Fibroblast of lung (primary cell): ENCODE results near the gene CDH10. TPM values are rescaled to one million over a fixed set of nuclear protein-coding genes. Genes with fewer than 3 reads are reported as not detected.

Experiments
- DNase-seq, 2 donors: peaks; one replicate each; pipeline versions ENCODE4 v3.0.0 to v3.0.0-alpha.2; 2010; ENCODE audit warnings: low read depth in 2 of 2
- H2AFZ ChIP-seq: 2 replicates; pipeline ENCODE4 v1.5.1; 2012; ENCODE audit warnings: low read length, control low read depth, inconsistent platforms
- H3K27ac ChIP-seq: 2 replicates; pipeline ENCODE4 v1.5.1; 2011; ENCODE audit warnings: low read length, control low read depth; ENCODE audit not compliant: insufficient read depth
- H3K27me3 ChIP-seq: 2 replicates; pipeline ENCODE4 v1.5.1; 2011; ENCODE audit warnings: mild to moderate bottlenecking, low read length; ENCODE audit not compliant: control insufficient read depth, insufficient read depth
- H3K36me3 ChIP-seq: 2 replicates; pipeline ENCODE4 v1.5.1; 2011; ENCODE audit warnings: low read length; ENCODE audit not compliant: control insufficient read depth, insufficient read depth
- H3K4me1 ChIP-seq: 2 replicates; pipeline ENCODE4 v1.5.1; 2011; ENCODE audit warnings: low read length; ENCODE audit not compliant: control insufficient read depth, insufficient read depth; ENCODE audit errors: extremely low read depth
- H3K4me2 ChIP-seq: 2 replicates; pipeline ENCODE4 v1.5.1; 2011; ENCODE audit warnings: low read length, control low read depth; ENCODE audit not compliant: insufficient read depth; ENCODE audit errors: extremely low read depth
- H3K4me3 ChIP-seq, 4 experiments: fragments of 200-600 bp in 1 of 4; sonication (generic) in 1 of 4; replicated peaks in 1 of 4; 2 replicates each; pipeline ENCODE4 v1.5.1; 2011 to 2016; ENCODE audit warnings: low read length in 4 of 4, low read depth in 3 of 4, mild to moderate bottlenecking in 3 of 4, control low read depth in 2 of 4, inconsistent platforms in 1 of 4, mixed read lengths in 1 of 4; ENCODE audit not compliant: insufficient read depth in 1 of 4; ENCODE audit errors: control extremely low read depth in 1 of 4
- H3K79me2 ChIP-seq: 2 replicates; pipeline ENCODE4 v1.5.1; 2012; ENCODE audit warnings: mild to moderate bottlenecking, low read length, inconsistent platforms; ENCODE audit not compliant: control insufficient read depth, insufficient read depth
- H3K9ac ChIP-seq: 2 replicates; pipeline ENCODE4 v1.5.1; 2011; ENCODE audit warnings: mild to moderate bottlenecking, low read length, control low read depth; ENCODE audit not compliant: insufficient read depth
- H3K9me3 ChIP-seq: 2 replicates; pipeline ENCODE4 v1.5.1; 2012; ENCODE audit warnings: low read depth, low read length; ENCODE audit not compliant: control insufficient read depth, insufficient read depth
- H4K20me1 ChIP-seq: 2 replicates; pipeline ENCODE4 v1.5.1; 2011; ENCODE audit warnings: low read length; ENCODE audit not compliant: control insufficient read depth, insufficient read depth; ENCODE audit errors: extremely low read depth
- CTCF ChIP-seq, 2 donors: IDR thresholded peaks in 1 of 2; conservative IDR thresholded peaks in 1 of 2; 1 replicate in 1 of 2; 2 replicates in 1 of 2; pipeline ENCODE4 v1.5.1; 2011 to 2012; ENCODE audit warnings: low read length in 2 of 2, control low read depth in 1 of 2, inconsistent platforms in 1 of 2, low read depth in 1 of 2, mild to moderate bottlenecking in 1 of 2
- EZH2 ChIP-seq: IDR thresholded peaks from 2 replicates; pipeline ENCODE4 v1.5.1; 2012; ENCODE audit warnings: low read length, control low read depth, mild to moderate bottlenecking; ENCODE audit errors: missing control alignments
- polyA plus RNA-seq, 2 donors: library from polyadenylated mRNA; depleted of rRNA in 1 of 2; stranded (reverse) in 1 of 2; unstranded in 1 of 2; fragments of >200 nt; gene quantifications; 2 replicates each; pipeline ENCODE4 v1.2.1, GENCODE V29; 2011 to 2012; ENCODE audit warnings: missing spikeins in 1 of 2
- total RNA-seq: library from RNA; depleted of rRNA; stranded (reverse); fragments of >200 nt; gene quantifications from 2 replicates; pipeline ENCODE4 v1.2.1, GENCODE V29; 2014

Gene CDH10
- total and polyA plus RNA-seq, 2 donors (not counting 1 experiment from before 2014, with no cell fraction given): 0.09 to 0.17 TPM

GRCh38 chr5:24475101-24475500 is 169.7 kb downstream of the CDH10 start:
- DNase-seq: no peak
- no peaks in the 10 kb centered on the region for H3K27me3 ChIP-seq
- no peak overlapping the region for H3K27ac ChIP-seq
- no peak overlapping the region for H2AFZ ChIP-seq
- H3K9ac ChIP-seq: no peak overlapping the region
- no peaks in the 10 kb centered on the region for H3K9me3 ChIP-seq
- H3K4me1 ChIP-seq: no peaks in the 10 kb centered on the region
- no peaks in the 10 kb centered on the region for H3K36me3 ChIP-seq
- H3K4me2 ChIP-seq: no peak overlapping the region
- H3K79me2 ChIP-seq: no peaks in the 10 kb centered on the region
- TF ChIP-seq EZH2 (no peak), CTCF (conservative IDR thresholded peaks at IDR 0.05 in 1 of 2, IDR thresholded peaks at IDR 0.05 in 1 of 2; ENCODE audit: low read depth in 1 of 2, low read length in 2 of 2) (no peak)
- no peak overlapping the region for H3K4me3 ChIP-seq
- no peaks in the 10 kb centered on the region for H4K20me1 ChIP-seq

- no peak overlapping the region for H3K4me2 ChIP-seq
- no peaks in the 10 kb centered on the region for H3K79me2 ChIP-seq
- no peak overlapping the region for H3K4me3 ChIP-seq
- no peaks in the 10 kb centered on the region for H3K36me3 ChIP-seq
- H3K4me1 ChIP-seq: no peaks in the 10 kb centered on the region
- H4K20me1 ChIP-seq: no peaks in the 10 kb centered on the region
- no peak overlapping the region for H3K27ac ChIP-seq
- TF ChIP-seq EZH2 (no peak), CTCF (conservative IDR thresholded peaks at IDR 0.05 in 1 of 2, IDR thresholded peaks at IDR 0.05 in 1 of 2; ENCODE audit: low read depth in 1 of 2, low read length in 2 of 2) (no peak)
- DNase-seq: no peak
- H3K27me3 ChIP-seq: no peaks in the 10 kb centered on the region
- no peaks in the 10 kb centered on the region for H3K9me3 ChIP-seq
- H2AFZ ChIP-seq: no peak overlapping the region
- H3K9ac ChIP-seq: no peak overlapping the region
Observed at GRCh38 chr5:24474685-24475084, 170.1 kb downstream of the CDH10 start.

GRCh38 chr5:24472518-24472917 is 172.3 kb downstream of the CDH10 start:
- no peak for TF ChIP-seq EZH2
- TF ChIP-seq CTCF (conservative IDR thresholded peaks at IDR 0.05 in 1 of 2, IDR thresholded peaks at IDR 0.05 in 1 of 2; ENCODE audit: low read depth in 1 of 2, low read length in 2 of 2): no peak
- Histone ChIP-seq H3K4me2 (no peak overlapping the region), H3K9me3 (no peaks in the 10 kb centered on the region), H3K27me3 (no peaks in the 10 kb centered on the region), H4K20me1 (no peaks in the 10 kb centered on the region), H3K4me1 (no peaks in the 10 kb centered on the region), H2AFZ (no peak overlapping the region), H3K79me2 (no peaks in the 10 kb centered on the region), H3K27ac (no peak overlapping the region), H3K9ac (no peak overlapping the region), H3K36me3 (no peaks in the 10 kb centered on the region), H3K4me3 (no peak overlapping the region)
- DNase-seq: no peak
